H1 (cell line): ENCODE data around the gene SLC39A10. TPM values are rescaled to one million over a fixed set of nuclear protein-coding genes. Genes with fewer than 3 reads are reported as not detected.

Source experiments
- CTCF ChIA-PET: fragments of 300-600 bp; sonication (Branson Sonifier 250); formaldehyde crosslinking; loops from one replicate; lab custom pipeline; 2021; ENCODE audit not compliant: partially characterized antibody; lab: Charles Lee
- POLR2A ChIA-PET: fragments of 300-600 bp; sonication (Branson Sonifier 250); formaldehyde crosslinking; loops from one replicate; lab custom pipeline; 2021; ENCODE audit warnings: inconsistent platforms; ENCODE audit not compliant: partially characterized antibody; lab: Charles Lee
- DNase-seq, 2 experiments: peaks; one replicate each; pipeline versions ENCODE4 v3.0.0 to v3.0.0-alpha.2; 2010 to 2022; ENCODE audit warnings: low spot score in 2 of 2, low read depth in 1 of 2, mixed read lengths in 1 of 2
- FAIRE-seq: peaks from 2 replicates; lab custom pipeline; 2011; peaks lifted over from hg19 to GRCh38; lab: Jason Lieb, UNC
- H2AFZ ChIP-seq: 2 replicates; pipeline ENCODE4 v1.8.1; 2012; ENCODE audit warnings: low read length, inconsistent platforms
- H2AK5ac ChIP-seq: 2 replicates; pipeline ENCODE4 v1.6.1; 2013; ENCODE audit warnings: low read depth, low read length
- H2BK120ac ChIP-seq: replicated peaks from 2 replicates; pipeline ENCODE3; 2013; ENCODE audit warnings: low read depth, low read length, inconsistent platforms
- H2BK12ac ChIP-seq: 2 replicates; pipeline ENCODE4 v1.6.1; 2013; ENCODE audit warnings: low read depth, low read length
- H2BK15ac ChIP-seq: 2 replicates; pipeline ENCODE4 v1.6.1; 2013; ENCODE audit warnings: low read length
- H2BK20ac ChIP-seq: 2 replicates; pipeline ENCODE4 v1.6.1; 2013; ENCODE audit warnings: low read length
- H2BK5ac ChIP-seq: 2 replicates; pipeline ENCODE4 v1.6.1; 2013; ENCODE audit warnings: low read depth, low read length
- H3K14ac ChIP-seq: 2 replicates; pipeline ENCODE4 v1.6.1; 2013; ENCODE audit warnings: inconsistent platforms; ENCODE audit not compliant: insufficient read length
- H3K18ac ChIP-seq: 2 replicates; pipeline ENCODE4 v1.6.1; 2013; ENCODE audit warnings: low read length; ENCODE audit errors: extremely low read depth
- H3K23ac ChIP-seq: 2 replicates; pipeline ENCODE4 v1.6.1; 2013; ENCODE audit warnings: inconsistent platforms; ENCODE audit not compliant: insufficient read length
- H3K23me2 ChIP-seq: 2 replicates; pipeline ENCODE4 v1.6.1; 2013; ENCODE audit warnings: low read depth, low read length
- H3K27ac ChIP-seq: 2 replicates; pipeline ENCODE4 v1.6.1; 2011; ENCODE audit warnings: low read depth, low read length, inconsistent platforms
- H3K27me3 ChIP-seq, 4 experiments: replicated peaks in 1 of 4; 1 replicate in 1 of 4; 2 replicates in 3 of 4; pipeline versions ENCODE4 v1.6.1 to v1.8.1; 2011 to 2013; ENCODE audit warnings: low read length in 3 of 4, mild to moderate bottlenecking in 3 of 4, inconsistent platforms in 2 of 4, mixed read lengths in 2 of 4, moderate library complexity in 1 of 4; ENCODE audit not compliant: control insufficient read depth in 3 of 4, insufficient read depth in 3 of 4; ENCODE audit errors: extremely low read depth in 1 of 4
- H3K36me3 ChIP-seq, 4 experiments: 2 replicates each; pipeline versions ENCODE4 v1.6.1 to v1.8.1; 2011 to 2013; ENCODE audit warnings: mild to moderate bottlenecking in 4 of 4, low read length in 3 of 4, moderate library complexity in 2 of 4, control low read depth in 1 of 4, inconsistent platforms in 1 of 4; ENCODE audit not compliant: insufficient read depth in 4 of 4, control insufficient read depth in 2 of 4
- H3K4ac ChIP-seq: replicated peaks from 2 replicates; pipeline ENCODE3; 2013; ENCODE audit warnings: low read length, low read depth, mixed read lengths, inconsistent platforms; ENCODE audit not compliant: insufficient read length
- H3K4me1 ChIP-seq, 4 experiments: replicated peaks in 1 of 4; 1 replicate in 1 of 4; 2 replicates in 3 of 4; pipeline versions ENCODE4 v1.6.1 to v1.8.1; 2011 to 2013; ENCODE audit warnings: low read length in 3 of 4, inconsistent platforms in 2 of 4, mixed read lengths in 1 of 4; ENCODE audit not compliant: insufficient read depth in 4 of 4, control insufficient read depth in 3 of 4
- H3K4me2 ChIP-seq, 2 experiments: 2 replicates each; pipeline versions ENCODE4 v1.6.1 to v1.8.1; 2011 to 2013; ENCODE audit warnings: low read depth in 2 of 2, low read length in 2 of 2, control low read depth in 1 of 2, inconsistent platforms in 1 of 2, mild to moderate bottlenecking in 1 of 2; ENCODE audit not compliant: insufficient read depth in 1 of 2
- H3K4me3 ChIP-seq, 4 experiments: fragments of 200-600, 300-600 bp in 1 of 4; sonication (generic), shearing (Covaris generic), sonication (Bioruptor Twin) in 1 of 4; 2 replicates each; pipeline versions ENCODE4 v1.5.1 to v1.8.1; 2011 to 2016; ENCODE audit warnings: low read length in 4 of 4, low read depth in 3 of 4, control low read depth in 2 of 4, inconsistent platforms in 2 of 4, mild to moderate bottlenecking in 2 of 4, mixed read lengths in 1 of 4, moderate library complexity in 1 of 4; ENCODE audit not compliant: insufficient read depth in 2 of 4; ENCODE audit errors: extremely low read depth in 1 of 4
- H3K56ac ChIP-seq: replicated peaks from 2 replicates; pipeline ENCODE3; 2013; ENCODE audit warnings: low read depth, mild to moderate bottlenecking, mixed read lengths, low read length, inconsistent platforms; ENCODE audit not compliant: insufficient read length
- H3K79me1 ChIP-seq: 2 replicates; pipeline ENCODE4 v1.6.1; 2013; ENCODE audit warnings: low read depth, low read length, control low read depth
- H3K79me2 ChIP-seq, 2 experiments: 2 replicates each; pipeline versions ENCODE4 v1.6.1 to v1.8.1; 2012 to 2013; ENCODE audit warnings: low read length in 2 of 2, mild to moderate bottlenecking in 2 of 2, inconsistent platforms in 1 of 2; ENCODE audit not compliant: insufficient read depth in 2 of 2, control insufficient read depth in 1 of 2
- H3K9ac ChIP-seq, 4 experiments: replicated peaks in 1 of 4; 1 replicate in 1 of 4; 2 replicates in 3 of 4; pipeline versions ENCODE4 v1.6.1 to v1.8.1; 2011 to 2013; ENCODE audit warnings: low read depth in 3 of 4, low read length in 3 of 4, control low read depth in 2 of 4, mild to moderate bottlenecking in 2 of 4, moderate library complexity in 2 of 4, inconsistent platforms in 1 of 4; ENCODE audit errors: extremely low read depth in 1 of 4
- H3K9me3 ChIP-seq, 2 experiments: 2 replicates each; pipeline versions ENCODE4 v1.6.1 to v1.8.1; 2012 to 2013; ENCODE audit warnings: mild to moderate bottlenecking in 2 of 2, moderate library complexity in 2 of 2, control low read depth in 1 of 2, inconsistent platforms in 1 of 2, low read depth in 1 of 2, low read length in 1 of 2, mixed read lengths in 1 of 2; ENCODE audit not compliant: insufficient read depth in 2 of 2
- H4K20me1 ChIP-seq, 2 experiments: replicated peaks in 1 of 2; 2 replicates each; pipeline versions ENCODE3 to v1.8.1; 2011 to 2013; ENCODE audit warnings: inconsistent platforms in 2 of 2, low read length in 2 of 2, mild to moderate bottlenecking in 1 of 2; ENCODE audit not compliant: insufficient read depth in 2 of 2, control insufficient read depth in 1 of 2
- H4K5ac ChIP-seq: 2 replicates; pipeline ENCODE4 v1.6.1; 2013; ENCODE audit warnings: low read length, low read depth, mixed read lengths, inconsistent platforms; ENCODE audit not compliant: insufficient read length
- H4K8ac ChIP-seq: 2 replicates; pipeline ENCODE4 v1.8.0; 2013; ENCODE audit warnings: mild to moderate bottlenecking, moderate library complexity, low read length, inconsistent platforms; ENCODE audit not compliant: insufficient read depth; ENCODE audit errors: extremely low read depth
- H4K91ac ChIP-seq: replicated peaks from 2 replicates; pipeline ENCODE3; 2013; ENCODE audit warnings: low read length, mixed read lengths, inconsistent platforms; ENCODE audit not compliant: insufficient read length
- RFX5 ChIP-seq: IDR thresholded peaks from 2 replicates; pipeline ENCODE4 v1.6.1; 2011; ENCODE audit warnings: low read depth, low read length, improper control_type of control experiment, borderline replicate concordance
- SUZ12 ChIP-seq: fragments of 200-600 bp; sonication (generic); IDR thresholded peaks from 2 replicates; pipeline ENCODE4 v1.6.1; 2012; ENCODE audit warnings: mild to moderate bottlenecking, inconsistent platforms, low read length, moderate library complexity, mixed read lengths
- polyA plus RNA-seq, 7 experiments: library from polyadenylated mRNA; depleted of rRNA in 3 of 7; stranded (reverse) in 5 of 7; unstranded in 2 of 7; fragments of >200 nt in 5 of 7; fragments of 200-250 nt in 2 of 7; gene quantifications; 1 replicate in 5 of 7; 2 replicates in 1 of 7; 4 replicates in 1 of 7; pipeline versions ENCODE4 v1.2.1 to v1.2.3, GENCODE V29; 2011 to 2013; ENCODE audit warnings: missing spikeins in 2 of 7, mixed read lengths in 2 of 7
- total RNA-seq: library from RNA; stranded (reverse); fragmentation: NEBNext Ultra II Directional; extraction: Animal tissue kit (Norgen Biotek cat#: 25700); gene quantifications from 2 replicates; pipeline ENCODE4 v1.2.1, GENCODE V29; 2021
- TF ChIP-seq, protein P1 (sequence below): IDR thresholded peaks from 2 replicates; pipeline ENCODE4 v1.6.1; 2012; ENCODE audit warnings: inconsistent platforms

Gene SLC39A10
- total and polyA plus RNA-seq, 2 of the 8 experiments (the other 6 are each of a cell fraction or from before 2014, with no cell fraction given): 68.1 to 234 TPM

DNA sequence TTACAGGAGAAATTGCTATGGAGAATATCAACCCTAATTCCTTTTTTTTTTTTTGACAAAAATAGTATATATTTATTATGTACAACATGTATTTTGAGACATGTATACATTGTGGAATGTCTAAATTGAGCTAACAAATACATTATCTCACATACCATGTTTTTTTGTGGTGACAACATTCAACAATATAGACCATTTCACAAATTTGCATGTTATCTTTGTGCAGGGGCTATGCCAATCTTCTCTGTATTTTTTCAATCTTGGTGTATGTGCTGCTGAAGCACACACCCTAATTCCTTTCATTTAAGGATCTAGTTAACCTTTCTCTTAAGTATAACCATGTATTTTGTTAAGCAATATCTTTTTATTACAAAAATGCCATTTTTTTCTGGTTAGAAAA is 13.2 kb downstream of the SLC39A10 start:
- Histone ChIP-seq H3K23me2 (no peaks in the 10 kb centered on the region), H3K4ac (no peak overlapping the region), H4K91ac (no peak overlapping the region), H3K79me1 (peaks cover 3% of the 10 kb centered on the region; the same call in 1 of the 2 replicates), H2BK5ac (no peak overlapping the region), H3K27me3 (no peaks in the 10 kb centered on the region), H4K5ac (no peak overlapping the region), H3K36me3 (peaks cover 0 to 3% (median 0%) of the 10 kb centered on the region in 4 experiments; a peak in 2 of 8 replicates), H2BK20ac (no peak overlapping the region), H3K18ac (no peak overlapping the region), H2AK5ac (no peak overlapping the region), H3K27ac (no peak overlapping the region), H2BK120ac (no peak overlapping the region), H3K4me2 (no peak overlapping the region), H3K79me2 (peaks cover 11 to 97% of the 10 kb centered on the region in 2 experiments), H2BK12ac (no peak overlapping the region), H2AFZ (no peak overlapping the region), H4K20me1 (peaks cover 5 to 8% of the 10 kb centered on the region in 2 experiments), H3K9ac (no peak overlapping the region), H3K56ac (no peak overlapping the region), H3K23ac (no peak overlapping the region), H2BK15ac (no peak overlapping the region), H3K9me3 (no peaks in the 10 kb centered on the region), H3K4me1 (peaks cover 0 to 2% (median 0%) of the 10 kb centered on the region in 4 experiments; a peak in 2 of 7 replicates), H4K8ac (no peak overlapping the region), H3K4me3 (no peak overlapping the region), H3K14ac (no peak overlapping the region)
- CTCF ChIA-PET: interaction anchor here (0.7 to 1.8 kb wide), 4 partner anchors 10 to 172 kb away, joined by 3 to 15 read pairs (median 4); no protein-coding TSS in a partner anchor
- DNase-seq: no peak
- TF ChIP-seq, protein P1, sequence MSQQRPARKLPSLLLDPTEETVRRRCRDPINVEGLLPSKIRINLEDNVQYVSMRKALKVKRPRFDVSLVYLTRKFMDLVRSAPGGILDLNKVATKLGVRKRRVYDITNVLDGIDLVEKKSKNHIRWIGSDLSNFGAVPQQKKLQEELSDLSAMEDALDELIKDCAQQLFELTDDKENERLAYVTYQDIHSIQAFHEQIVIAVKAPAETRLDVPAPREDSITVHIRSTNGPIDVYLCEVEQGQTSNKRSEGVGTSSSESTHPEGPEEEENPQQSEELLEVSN: no peak
- TF ChIP-seq SUZ12: no peak
- TF ChIP-seq RFX5: no peak
- POLR2A ChIA-PET: interaction anchor here (1.2 to 1.4 kb wide), 2 partner anchors 10 to 14 kb away, joined by 3 to 5 read pairs; partner anchors contain the start of gene SLC39A10
- FAIRE-seq: no peak
